MM.1S (cell line): Measurements from ENCODE around the gene ASF1A.

Source experiments
- DNase-seq: peaks from one replicate; pipeline ENCODE4 v3.0.0-alpha.2; 2015
- H2AFZ ChIP-seq: fragments of 300-600 bp; sonication (generic); 2 replicates; pipeline ENCODE4 v1.6.0; 2016; ENCODE audit warnings: antibody characterized with exemption, low read length
- H3F3A ChIP-seq: fragments of 300-600 bp; sonication (generic); 2 replicates; pipeline ENCODE4 v1.6.1; 2016; ENCODE audit warnings: mild to moderate bottlenecking, antibody characterized with exemption, low read length, moderate library complexity, mixed read lengths; ENCODE audit not compliant: insufficient read depth
- H3K27ac ChIP-seq: fragments of 300-600 bp; sonication (generic); 2 replicates; pipeline ENCODE4 v1.5.1; 2016; ENCODE audit warnings: mild to moderate bottlenecking, low read length
- H3K27me3 ChIP-seq: fragments of 300-600 bp; sonication (generic); replicated peaks from 2 replicates; pipeline ENCODE4 v1.6.0; 2016; ENCODE audit warnings: low read length; ENCODE audit not compliant: insufficient read depth
- H3K36me3 ChIP-seq: fragments of 300-600 bp; sonication (generic); replicated peaks from 2 replicates; pipeline ENCODE4 v1.6.1; 2016; ENCODE audit warnings: mild to moderate bottlenecking, low read length, mixed read lengths; ENCODE audit not compliant: insufficient read depth
- H3K4me1 ChIP-seq: fragments of 300-600 bp; sonication (generic); 2 replicates; pipeline ENCODE4 v1.6.1; 2016; ENCODE audit warnings: low read length, mixed read lengths
- H3K4me2 ChIP-seq: fragments of 300-600 bp; sonication (generic); 2 replicates; pipeline ENCODE4 v1.6.0; 2016; ENCODE audit warnings: low read depth, low read length
- H3K4me3 ChIP-seq: fragments of 300-600 bp; sonication (generic); 2 replicates; pipeline ENCODE4 v1.5.1; 2016; ENCODE audit warnings: low read length, mixed read lengths
- H3K79me2 ChIP-seq: fragments of 300-600 bp; sonication (generic); 2 replicates; pipeline ENCODE4 v1.6.1; 2016; ENCODE audit warnings: mixed run types, low read length, mixed read lengths
- H3K9ac ChIP-seq: fragments of 300-600 bp; sonication (generic); 2 replicates; pipeline ENCODE4 v1.6.1; 2016; ENCODE audit warnings: low read length, mixed read lengths
- H3K9me2 ChIP-seq: fragments of 300-600 bp; sonication (generic); replicated peaks from 2 replicates; pipeline ENCODE4 v1.6.1; 2016; ENCODE audit warnings: mild to moderate bottlenecking, low read length, mixed read lengths; ENCODE audit not compliant: insufficient read depth
- H3K9me3 ChIP-seq: fragments of 300-600 bp; sonication (generic); replicated peaks from 2 replicates; pipeline ENCODE4 v1.6.1; 2016; ENCODE audit warnings: mild to moderate bottlenecking, low read length, mixed read lengths; ENCODE audit not compliant: insufficient read depth
- H4K20me1 ChIP-seq: fragments of 300-600 bp; sonication (generic); 2 replicates; pipeline ENCODE4 v1.6.1; 2016; ENCODE audit warnings: mild to moderate bottlenecking, low read length, moderate library complexity, mixed read lengths; ENCODE audit not compliant: insufficient read depth
- CTCF ChIP-seq: fragments of 300-600 bp; sonication (generic); IDR thresholded peaks from 2 replicates; pipeline ENCODE4 v1.5.1; 2016; ENCODE audit warnings: antibody characterized with exemption, low read length, mixed read lengths
- EZH2 ChIP-seq: fragments of 300-600 bp; sonication (generic); optimal IDR thresholded peaks from 2 replicates; pipeline ENCODE3; 2017; ENCODE audit warnings: low read depth, mild to moderate bottlenecking, antibody characterized with exemption, low read length, mixed read lengths
- EZH2phosphoT487 ChIP-seq: fragments of 300-600 bp; sonication (generic); IDR thresholded peaks from 2 replicates; pipeline ENCODE4 v1.6.1; 2018; ENCODE audit warnings: antibody characterized with exemption, low read length

ASF1A gene

GRCh38 chr6:118903691-118904090 is 9.7 kb downstream of the ASF1A start:
- no peaks in the 10 kb centered on the region for H3K9me3 ChIP-seq
- no peaks in the 10 kb centered on the region for H3F3A ChIP-seq
- H3K9me2 ChIP-seq, result no peaks in the 10 kb centered on the region
- no peak overlapping the region for H3K4me2 ChIP-seq
- H2AFZ ChIP-seq, result no peak overlapping the region
- no peak overlapping the region for H3K27ac ChIP-seq
- 0 out of 2 replicates have a peak, but pooled peaks cover 3% of the 10 kb centered on the region for H4K20me1 ChIP-seq
- H3K79me2 ChIP-seq, result peaks cover 71% of the 10 kb centered on the region
- no peaks in the 10 kb centered on the region for H3K27me3 ChIP-seq
- H3K4me1 ChIP-seq, result no peaks in the 10 kb centered on the region
- no peak for DNase-seq
- peaks cover 10% of the 10 kb centered on the region; the same call in 1 of the 2 replicates for H3K36me3 ChIP-seq
- no peak overlapping the region for H3K4me3 ChIP-seq
- H3K9ac ChIP-seq, result no peak overlapping the region
- TF ChIP-seq EZH2phosphoT487, result no peak
- TF ChIP-seq CTCF, result no peak
- TF ChIP-seq EZH2, result no peak

- H4K20me1 ChIP-seq, result 0 out of 2 replicates have a peak, but pooled peaks cover 3% of the 10 kb centered on the region
- no peak overlapping the region for H3K4me3 ChIP-seq
- H3K9ac ChIP-seq, result no peak overlapping the region
- peaks cover 57% of the 10 kb centered on the region for H3K79me2 ChIP-seq
- no peaks in the 10 kb centered on the region for H3K9me3 ChIP-seq
- no peak overlapping the region for H3K4me2 ChIP-seq
- no peak overlapping the region for H3K27ac ChIP-seq
- H3K27me3 ChIP-seq, result no peaks in the 10 kb centered on the region
- no peaks in the 10 kb centered on the region for H3K4me1 ChIP-seq
- H3K36me3 ChIP-seq, result peaks cover 14% of the 10 kb centered on the region; the same call in 1 of the 2 replicates
- no peak overlapping the region for H2AFZ ChIP-seq
- TF ChIP-seq CTCF (no peak), EZH2phosphoT487 (no peak), EZH2 (no peak)
- no peaks in the 10 kb centered on the region for H3F3A ChIP-seq
- no peak for DNase-seq
- H3K9me2 ChIP-seq, result no peaks in the 10 kb centered on the region
These were observed 11.1 kb downstream of the ASF1A start for GRCh38 chr6:118905084-118905483.

DNA sequence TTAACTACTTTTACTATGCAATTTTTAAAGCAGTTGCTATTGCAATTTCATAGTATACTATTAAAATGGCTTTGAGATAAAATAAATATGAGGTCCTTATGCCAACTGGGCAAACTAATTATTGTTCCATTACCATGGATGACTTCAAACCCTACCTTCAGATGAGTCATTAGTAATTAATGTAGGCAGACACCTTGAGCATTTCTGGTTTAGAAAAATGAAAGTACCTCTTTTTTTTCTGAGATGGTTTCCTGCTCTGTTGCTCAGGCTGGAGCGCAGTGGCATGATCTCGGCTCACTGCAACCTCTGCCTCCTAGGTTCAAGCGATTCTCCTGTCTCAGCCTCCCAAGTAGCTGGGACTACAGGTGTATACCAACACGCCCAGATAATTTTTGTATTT is 11.9 kb downstream of the ASF1A start:
- H3K4me1 ChIP-seq, result no peaks in the 10 kb centered on the region
- H3K27me3 ChIP-seq, result no peaks in the 10 kb centered on the region
- H3K79me2 ChIP-seq, result peaks cover 50% of the 10 kb centered on the region
- TF ChIP-seq CTCF (no peak), EZH2phosphoT487 (no peak), EZH2 (no peak)
- H3K9me3 ChIP-seq, result no peaks in the 10 kb centered on the region
- H3K36me3 ChIP-seq, result peaks cover 14% of the 10 kb centered on the region; the same call in 1 of the 2 replicates
- no peak overlapping the region for H3K27ac ChIP-seq
- no peak overlapping the region for H3K4me3 ChIP-seq
- no peaks in the 10 kb centered on the region for H3F3A ChIP-seq
- no peak for DNase-seq
- no peaks in the 10 kb centered on the region for H4K20me1 ChIP-seq
- H3K4me2 ChIP-seq, result no peak overlapping the region
- no peak overlapping the region for H3K9ac ChIP-seq
- no peaks in the 10 kb centered on the region for H3K9me2 ChIP-seq
- H2AFZ ChIP-seq, result no peak overlapping the region
